Gastrocnemius medialis (tissue), 4 donors: ENCODE data around the gene HEY2. TPM values are rescaled to one million over a fixed set of nuclear protein-coding genes. Genes with fewer than 3 reads are reported as not detected.

ENCODE experiments used
- ATAC-seq, 2 donors: fragments of 150-250 bp; one replicate each; pipeline ENCODE4 v1.9.1; 2016
- DNase-seq, 2 donors: peaks; one replicate each; pipeline ENCODE4 v3.0.0-alpha.2; 2019
- H3K27ac ChIP-seq, 4 donors: fragments of 200-600 bp; sonication (generic); 1 replicate in 1 of 4; 2 replicates in 3 of 4; pipeline ENCODE4 v1.5.1; 2016 to 2018; ENCODE audit warnings: mild to moderate bottlenecking in 2 of 4, moderate library complexity in 1 of 4
- H3K27me3 ChIP-seq, 3 donors: fragments of 200-600 bp; sonication (generic) in 2 of 3; 1 replicate in 1 of 3; 2 replicates in 2 of 3; pipeline versions ENCODE4 v1.5.1 to v1.6.0; 2016 to 2019; ENCODE audit warnings: mild to moderate bottlenecking in 1 of 3, moderate library complexity in 1 of 3
- H3K36me3 ChIP-seq, 2 donors: fragments of 200-600 bp; sonication (generic) in 1 of 2; one replicate each; pipeline ENCODE4 v1.5.1; 2017 to 2018
- H3K4me1 ChIP-seq, 2 donors: fragments of 200-600 bp; sonication (generic) in 1 of 2; one replicate each; pipeline ENCODE4 v1.5.1; 2016 to 2017; ENCODE audit warnings: mild to moderate bottlenecking in 2 of 2
- H3K4me3 ChIP-seq, 4 donors: fragments of 200-600 bp; sonication (generic) in 3 of 4; 1 replicate in 1 of 4; 2 replicates in 3 of 4; pipeline ENCODE4 v1.5.1; 2016 to 2019; ENCODE audit warnings: mild to moderate bottlenecking in 2 of 4
- H3K9me3 ChIP-seq, 3 donors: fragments of 200-600 bp; sonication (generic) in 2 of 3; 1 replicate in 1 of 3; 2 replicates in 2 of 3; pipeline ENCODE4 v1.5.1; 2016 to 2019
- POLR2A ChIP-seq, 2 donors: fragments of 450-650 bp; IDR thresholded peaks; one replicate each; pipeline ENCODE4 v1.6.1; 2017; ENCODE audit warnings: antibody characterized with exemption in 2 of 2, mild to moderate bottlenecking in 2 of 2, moderate library complexity in 2 of 2
- in situ Hi-C, 4 donors: fragments of 200-750 bp; cut with MboI; loops; one replicate each; pipeline versions ENCODE4 v1.15.0 to v1.8.0; 2017; ENCODE audit warnings: low sequenced_read_pairs in 4 of 4
- intact Hi-C: fragments of 100-400 bp; cut with DNase I; formaldehyde crosslinking; loops from one replicate; pipeline ENCODE4 v1.15.1; 2023; ENCODE audit warnings: low total_unique reads
- total RNA-seq, 4 donors: library from RNA; depleted of rRNA; stranded (reverse); fragments of >200 nt; gene quantifications; one replicate each; pipeline versions ENCODE4 v1.1.0 to v1.2.3, GENCODE V29; 2016
- TF ChIP-seq, protein P1 (sequence below), 5 experiments: fragments of 450-650 bp in 3 of 5; fragments of 200-600 bp in 2 of 5; sonication (generic) in 2 of 5; IDR thresholded peaks in 4 of 5; conservative IDR thresholded peaks in 1 of 5; 1 replicate in 4 of 5; 2 replicates in 1 of 5; pipeline ENCODE4 v1.5.1; 2016 to 2019; ENCODE audit warnings: antibody characterized with exemption in 5 of 5, mild to moderate bottlenecking in 3 of 5, moderate library complexity in 3 of 5

The HEY2 gene
- total RNA-seq, 4 donors from 2014 or later, result 5.9 to 9.0 (median 7.4) TPM

GRCh38 chr6:125722886-125723285 is 26.5 kb upstream of the HEY2 start:
- intact Hi-C loops, result no loop called here
- no peak overlapping the region for H3K27ac ChIP-seq
- H3K27me3 ChIP-seq, result no peaks in the 10 kb centered on the region
- no peaks in the 10 kb centered on the region for H3K4me1 ChIP-seq
- no peak for ATAC-seq
- TF ChIP-seq, protein P1, sequence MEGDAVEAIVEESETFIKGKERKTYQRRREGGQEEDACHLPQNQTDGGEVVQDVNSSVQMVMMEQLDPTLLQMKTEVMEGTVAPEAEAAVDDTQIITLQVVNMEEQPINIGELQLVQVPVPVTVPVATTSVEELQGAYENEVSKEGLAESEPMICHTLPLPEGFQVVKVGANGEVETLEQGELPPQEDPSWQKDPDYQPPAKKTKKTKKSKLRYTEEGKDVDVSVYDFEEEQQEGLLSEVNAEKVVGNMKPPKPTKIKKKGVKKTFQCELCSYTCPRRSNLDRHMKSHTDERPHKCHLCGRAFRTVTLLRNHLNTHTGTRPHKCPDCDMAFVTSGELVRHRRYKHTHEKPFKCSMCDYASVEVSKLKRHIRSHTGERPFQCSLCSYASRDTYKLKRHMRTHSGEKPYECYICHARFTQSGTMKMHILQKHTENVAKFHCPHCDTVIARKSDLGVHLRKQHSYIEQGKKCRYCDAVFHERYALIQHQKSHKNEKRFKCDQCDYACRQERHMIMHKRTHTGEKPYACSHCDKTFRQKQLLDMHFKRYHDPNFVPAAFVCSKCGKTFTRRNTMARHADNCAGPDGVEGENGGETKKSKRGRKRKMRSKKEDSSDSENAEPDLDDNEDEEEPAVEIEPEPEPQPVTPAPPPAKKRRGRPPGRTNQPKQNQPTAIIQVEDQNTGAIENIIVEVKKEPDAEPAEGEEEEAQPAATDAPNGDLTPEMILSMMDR (IDR thresholded peaks at IDR 0.05 in 4 of 5, conservative IDR thresholded peaks at IDR 0.05 in 1 of 5), result no peak
- TF ChIP-seq POLR2A (IDR thresholded peaks at IDR 0.05), result no peak
- no peak overlapping the region for H3K4me3 ChIP-seq
- H3K36me3 ChIP-seq, result no peaks in the 10 kb centered on the region
- in situ Hi-C loops, result no loop called here
- no peaks in the 10 kb centered on the region for H3K9me3 ChIP-seq
- no peak for DNase-seq

GRCh38 chr6:125727216-125727615 is 22.2 kb upstream of the HEY2 start:
- no peaks in the 10 kb centered on the region for H3K27me3 ChIP-seq
- intact Hi-C loops (no loop called here), in situ Hi-C loops (no loop called here)
- DNase-seq (no peak), ATAC-seq (no peak)
- no peaks in the 10 kb centered on the region for H3K4me1 ChIP-seq
- TF ChIP-seq, protein P1 (IDR thresholded peaks at IDR 0.05 in 4 of 5, conservative IDR thresholded peaks at IDR 0.05 in 1 of 5), result no peak
- no peak for TF ChIP-seq POLR2A (IDR thresholded peaks at IDR 0.05)
- H3K9me3 ChIP-seq, result no peaks in the 10 kb centered on the region
- H3K4me3 ChIP-seq, result no peak overlapping the region
- H3K27ac ChIP-seq, result no peak overlapping the region
- no peaks in the 10 kb centered on the region for H3K36me3 ChIP-seq

- DNase-seq (no peak), ATAC-seq (no peak)
- Histone ChIP-seq H3K4me1 (no peaks in the 10 kb centered on the region), H3K27ac (no peak overlapping the region), H3K36me3 (no peaks in the 10 kb centered on the region), H3K27me3 (no peaks in the 10 kb centered on the region), H3K9me3 (no peaks in the 10 kb centered on the region), H3K4me3 (no peak overlapping the region)
- in situ Hi-C loops (no loop called here), intact Hi-C loops (no loop called here)
- no peak for TF ChIP-seq POLR2A (IDR thresholded peaks at IDR 0.05)
- TF ChIP-seq, protein P1 (IDR thresholded peaks at IDR 0.05 in 4 of 5, conservative IDR thresholded peaks at IDR 0.05 in 1 of 5), result no peak
Observed at GRCh38 chr6:125728739-125729138, 20.7 kb upstream of the HEY2 start.

GRCh38 chr6:125729983-125730382 is 19.4 kb upstream of the HEY2 start:
- TF ChIP-seq, protein P1 (IDR thresholded peaks at IDR 0.05 in 4 of 5, conservative IDR thresholded peaks at IDR 0.05 in 1 of 5), result no peak
- no peak for TF ChIP-seq POLR2A (IDR thresholded peaks at IDR 0.05)
- in situ Hi-C loops (no loop called here), intact Hi-C loops (no loop called here)
- Histone ChIP-seq H3K27ac (no peak overlapping the region), H3K4me1 (no peaks in the 10 kb centered on the region), H3K36me3 (no peaks in the 10 kb centered on the region), H3K4me3 (no peak overlapping the region), H3K27me3 (no peaks in the 10 kb centered on the region), H3K9me3 (no peaks in the 10 kb centered on the region)
- DNase-seq (no peak), ATAC-seq (no peak)

GRCh38 chr6:125732398-125732797 is 17.0 kb upstream of the HEY2 start:
- ATAC-seq (no peak), DNase-seq (no peak)
- no peak overlapping the region for H3K27ac ChIP-seq
- H3K4me3 ChIP-seq, result no peak overlapping the region
- H3K9me3 ChIP-seq, result no peaks in the 10 kb centered on the region
- no peaks in the 10 kb centered on the region for H3K4me1 ChIP-seq
- no peak for TF ChIP-seq POLR2A (IDR thresholded peaks at IDR 0.05)
- TF ChIP-seq, protein P1 (IDR thresholded peaks at IDR 0.05 in 4 of 5, conservative IDR thresholded peaks at IDR 0.05 in 1 of 5), result no peak
- in situ Hi-C loops, result no loop called here
- intact Hi-C loops, result no loop called here
- H3K36me3 ChIP-seq, result no peaks in the 10 kb centered on the region
- H3K27me3 ChIP-seq, result no peaks in the 10 kb centered on the region
